Epithelial cell of proximal tubule (primary cell): ENCODE data around the gene FAF1. TPM values are rescaled to one million over a fixed set of nuclear protein-coding genes. Genes with fewer than 3 reads are reported as not detected.

ENCODE experiments used
- DNase-seq: peaks from one replicate; pipeline ENCODE4 v3.0.0-alpha.2; 2011; ENCODE audit warnings: low read depth
- H3K4me3 ChIP-seq: 2 replicates; pipeline ENCODE4 v1.5.1; 2011; ENCODE audit warnings: low read depth, mild to moderate bottlenecking, low read length
- total RNA-seq: library from RNA; depleted of rRNA; stranded (reverse); fragments of >200 nt; gene quantifications from 2 replicates; pipeline ENCODE4 v1.2.3, GENCODE V29; 2015
- TF ChIP-seq, protein P1 (sequence below): conservative IDR thresholded peaks from 2 replicates; pipeline ENCODE4 v1.5.1; 2012; ENCODE audit warnings: low read depth, mild to moderate bottlenecking, low read length

Gene FAF1
- total RNA-seq, 1 donor from 2014 or later = 54.1 TPM

DNA sequence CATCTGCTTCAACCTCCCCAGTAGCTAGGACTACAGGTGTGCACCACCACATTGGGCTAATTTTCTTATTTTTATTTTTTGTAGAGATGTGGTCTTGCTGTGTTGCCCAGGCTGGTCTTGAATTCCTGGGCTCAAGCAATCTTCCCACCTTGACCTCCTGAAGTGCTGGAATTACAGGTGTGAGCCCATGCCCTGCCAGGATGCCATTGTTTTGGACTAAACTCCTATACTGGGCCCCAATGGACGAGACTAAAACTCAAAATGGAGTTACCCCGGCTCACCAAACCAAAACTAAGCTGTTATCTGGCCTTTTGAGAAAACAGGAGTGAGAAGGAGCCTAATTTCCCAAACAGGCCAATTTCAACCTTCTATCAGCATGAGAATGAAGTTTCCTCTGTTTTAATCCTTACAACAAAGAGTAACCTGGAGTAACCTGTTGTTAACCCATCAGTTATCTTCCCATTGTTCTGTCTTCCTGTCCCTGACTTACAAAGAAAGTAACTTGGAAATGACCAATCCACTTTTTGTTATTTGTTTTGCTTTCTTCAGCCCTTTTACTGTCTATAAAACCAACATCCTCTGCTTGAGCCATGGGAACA, 566.4 kb downstream of the FAF1 start:
- H3K4me3 ChIP-seq = no peak overlapping the region
- TF ChIP-seq, protein P1, sequence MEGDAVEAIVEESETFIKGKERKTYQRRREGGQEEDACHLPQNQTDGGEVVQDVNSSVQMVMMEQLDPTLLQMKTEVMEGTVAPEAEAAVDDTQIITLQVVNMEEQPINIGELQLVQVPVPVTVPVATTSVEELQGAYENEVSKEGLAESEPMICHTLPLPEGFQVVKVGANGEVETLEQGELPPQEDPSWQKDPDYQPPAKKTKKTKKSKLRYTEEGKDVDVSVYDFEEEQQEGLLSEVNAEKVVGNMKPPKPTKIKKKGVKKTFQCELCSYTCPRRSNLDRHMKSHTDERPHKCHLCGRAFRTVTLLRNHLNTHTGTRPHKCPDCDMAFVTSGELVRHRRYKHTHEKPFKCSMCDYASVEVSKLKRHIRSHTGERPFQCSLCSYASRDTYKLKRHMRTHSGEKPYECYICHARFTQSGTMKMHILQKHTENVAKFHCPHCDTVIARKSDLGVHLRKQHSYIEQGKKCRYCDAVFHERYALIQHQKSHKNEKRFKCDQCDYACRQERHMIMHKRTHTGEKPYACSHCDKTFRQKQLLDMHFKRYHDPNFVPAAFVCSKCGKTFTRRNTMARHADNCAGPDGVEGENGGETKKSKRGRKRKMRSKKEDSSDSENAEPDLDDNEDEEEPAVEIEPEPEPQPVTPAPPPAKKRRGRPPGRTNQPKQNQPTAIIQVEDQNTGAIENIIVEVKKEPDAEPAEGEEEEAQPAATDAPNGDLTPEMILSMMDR = no peak
- DNase-seq = no peak

Other genes with a start within 250 kb of the FAF1 start
- 2.8 and 3.0 TPM in 2 replicates for gene CDKN2C, start 10.0 kb upstream of the FAF1 start, total RNA-seq
- gene C1orf185, start 142.0 kb upstream of the FAF1 start, total RNA-seq = not detected in 2 replicates